T47D (cell line): Measurements from ENCODE around the gene ST6GAL1.
"Not testable (repeated sequence)": the region's sequence is repeated elsewhere in the genome, so short reads cannot be mapped to it uniquely, and the experiment has no call there.

Experiments used
- DNase-seq, 2 experiments: peaks; one replicate each; pipeline versions ENCODE4 v3.0.0 to v3.0.0-alpha.2; 2011 to 2012; ENCODE audit warnings: low read depth in 1 of 2, low spot score in 1 of 2
- JUND ChIP-seq: IDR thresholded peaks from 2 replicates; pipeline ENCODE4 v1.6.1; 2012; ENCODE audit warnings: low read depth
- in situ Hi-C: cut with HindIII; loops from 2 replicates; pipeline ENCODE4 v1.10.0; 2016; ENCODE audit warnings: low sequenced_read_pairs, low pct_unique_long_range_greater_than_20kb

ST6GAL1 gene

GRCh38 chr3:187020376-187020775, 90.0 kb downstream of the ST6GAL1 start:
- TF ChIP-seq JUND = no peak
- in situ Hi-C loops = no loop called here
- DNase-seq = no peak

GRCh38 chr3:187021748-187022402, 91.5 kb downstream of the ST6GAL1 start:
- in situ Hi-C loops = no loop called here
- DNase-seq = no peak
- no peak for TF ChIP-seq JUND

- no peak for TF ChIP-seq JUND
- in situ Hi-C loops = no loop called here
- DNase-seq = no peak
Observed at GRCh38 chr3:187022403-187023029, 92.2 kb downstream of the ST6GAL1 start.

- DNase-seq, in situ Hi-C loops: not testable (repeated sequence)
Observed at GRCh38 chr3:187023340-187023739, 93.0 kb downstream of the ST6GAL1 start.

GRCh38 chr3:187024536-187025226, 94.4 kb downstream of the ST6GAL1 start:
- in situ Hi-C loops = no loop called here
- no peak for TF ChIP-seq JUND
- no peak for DNase-seq

DNA sequence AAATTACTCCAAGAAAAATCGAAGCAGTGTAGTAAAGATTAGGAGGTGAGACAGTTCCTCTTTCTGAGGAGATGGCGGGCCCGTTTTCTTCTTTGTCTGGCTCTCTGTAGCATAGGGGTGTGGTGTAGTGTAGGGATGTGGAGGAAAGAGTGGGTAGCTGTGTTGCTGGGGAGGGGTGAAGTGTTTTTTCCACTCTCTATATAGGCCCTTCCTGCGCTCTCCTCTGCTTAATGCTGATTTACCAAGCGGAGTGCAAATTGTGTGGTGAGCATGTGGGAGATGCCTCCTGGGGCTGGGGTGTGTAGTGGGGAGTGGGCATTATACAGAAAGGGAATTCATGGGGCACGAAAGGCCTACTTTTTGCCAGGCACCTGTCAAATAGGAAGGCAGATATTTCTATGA, 94.9 kb downstream of the ST6GAL1 start:
- DNase-seq = no peak
- no peak for TF ChIP-seq JUND
- in situ Hi-C loops = no loop called here

DNA sequence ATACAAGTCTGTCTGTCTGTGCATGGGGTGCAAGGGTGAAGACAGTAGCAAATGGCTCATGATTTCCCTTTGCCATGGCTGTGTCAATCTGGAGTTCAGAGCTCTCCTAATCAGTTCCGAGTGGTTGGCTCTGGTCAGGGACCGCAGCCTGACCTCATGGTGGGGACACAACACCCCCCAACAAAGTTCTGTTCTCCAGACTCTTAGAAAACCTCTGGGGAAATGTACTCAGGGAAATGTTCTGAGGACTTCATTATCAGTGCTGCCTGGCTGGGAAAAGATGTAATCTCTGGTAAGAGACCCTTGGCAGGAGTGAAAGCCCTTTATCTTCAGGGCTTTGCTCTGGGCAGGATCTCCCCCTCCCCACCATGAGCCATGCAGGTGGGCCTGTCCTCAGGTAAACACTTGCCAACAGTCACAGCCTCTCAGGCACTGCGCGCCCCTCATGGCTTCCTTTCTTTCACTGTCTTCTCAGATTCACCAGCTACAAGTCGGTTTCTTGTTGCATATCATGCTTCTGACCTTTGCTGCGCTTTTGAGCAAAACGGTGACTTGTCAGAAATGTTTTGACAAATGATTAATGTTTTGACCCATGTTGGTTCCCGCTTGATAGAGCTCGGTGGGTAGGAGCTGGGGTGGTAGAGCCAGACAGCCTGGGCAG, 95.5 kb downstream of the ST6GAL1 start:
- in situ Hi-C loops = no loop called here
- no peak for DNase-seq
- TF ChIP-seq JUND = no peak

GRCh38 chr3:187026317-187026670, 96.0 kb downstream of the ST6GAL1 start:
- no peak for TF ChIP-seq JUND
- DNase-seq = no peak
- in situ Hi-C loops = no loop called here

DNA sequence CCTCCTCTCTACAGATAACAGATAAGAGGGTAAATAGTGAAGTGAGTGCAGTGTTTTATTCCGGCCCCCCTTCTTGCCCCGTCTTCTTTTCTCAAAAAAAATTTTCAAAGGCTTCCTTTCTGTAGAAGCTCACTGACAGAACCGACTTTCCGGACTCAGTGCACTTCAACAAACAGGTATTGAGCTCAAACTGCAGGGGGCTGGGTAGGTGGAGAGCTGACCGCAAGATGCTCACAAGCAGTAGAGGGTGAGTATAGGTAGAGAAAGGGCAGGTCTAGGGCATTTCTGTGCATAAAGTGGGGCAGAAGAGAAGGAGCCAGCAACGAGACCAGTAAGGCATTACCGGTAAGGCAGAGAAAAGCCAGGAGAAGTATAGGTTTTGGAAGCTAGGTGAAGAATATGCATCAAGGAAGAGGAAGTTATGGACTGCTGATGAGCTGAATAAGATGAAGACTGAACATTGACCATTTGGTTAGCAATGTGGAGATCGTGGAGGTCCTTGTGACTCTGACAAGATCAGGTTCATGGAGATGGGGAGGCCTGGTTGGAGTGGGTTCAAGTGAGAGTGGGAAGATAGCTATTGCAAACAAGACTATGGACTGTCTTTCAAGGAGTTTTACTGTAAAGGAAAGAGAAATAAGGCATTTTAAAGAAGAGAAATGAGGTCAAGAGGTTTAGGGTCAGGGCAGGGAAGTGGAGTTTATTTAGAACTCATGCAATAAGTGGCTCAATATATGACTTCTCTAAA, 97.4 kb downstream of the ST6GAL1 start:
- in situ Hi-C loops = no loop called here
- DNase-seq = no peak

GRCh38 chr3:187031934-187032333, 101.6 kb downstream of the ST6GAL1 start:
- in situ Hi-C loops = no loop called here
- DNase-seq = no peak
- no peak for TF ChIP-seq JUND

More for the DNA sequence above, 97.4 kb downstream of the ST6GAL1 start:
- no peak for TF ChIP-seq JUND

DNA sequence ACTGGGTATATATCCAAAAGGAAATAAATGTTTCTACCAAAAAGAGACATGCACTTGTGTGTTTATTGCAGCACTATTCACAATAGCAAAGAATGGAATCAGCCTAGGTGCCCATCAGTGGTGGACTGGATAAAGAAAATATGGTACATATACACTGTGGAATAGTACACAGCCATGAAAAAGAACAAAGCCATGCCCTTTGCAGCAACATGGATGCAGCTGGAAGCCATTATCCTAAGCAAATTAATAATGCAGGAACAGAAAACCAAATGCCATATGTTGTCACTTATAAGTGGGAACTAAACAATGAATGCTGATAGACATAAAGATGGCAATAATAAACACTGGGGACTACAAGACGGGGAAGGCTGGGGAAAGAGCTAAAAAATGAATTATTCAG, 106.1 kb downstream of the ST6GAL1 start:
- no peak for TF ChIP-seq JUND
- DNase-seq = no peak
- in situ Hi-C loops = no loop called here

DNA sequence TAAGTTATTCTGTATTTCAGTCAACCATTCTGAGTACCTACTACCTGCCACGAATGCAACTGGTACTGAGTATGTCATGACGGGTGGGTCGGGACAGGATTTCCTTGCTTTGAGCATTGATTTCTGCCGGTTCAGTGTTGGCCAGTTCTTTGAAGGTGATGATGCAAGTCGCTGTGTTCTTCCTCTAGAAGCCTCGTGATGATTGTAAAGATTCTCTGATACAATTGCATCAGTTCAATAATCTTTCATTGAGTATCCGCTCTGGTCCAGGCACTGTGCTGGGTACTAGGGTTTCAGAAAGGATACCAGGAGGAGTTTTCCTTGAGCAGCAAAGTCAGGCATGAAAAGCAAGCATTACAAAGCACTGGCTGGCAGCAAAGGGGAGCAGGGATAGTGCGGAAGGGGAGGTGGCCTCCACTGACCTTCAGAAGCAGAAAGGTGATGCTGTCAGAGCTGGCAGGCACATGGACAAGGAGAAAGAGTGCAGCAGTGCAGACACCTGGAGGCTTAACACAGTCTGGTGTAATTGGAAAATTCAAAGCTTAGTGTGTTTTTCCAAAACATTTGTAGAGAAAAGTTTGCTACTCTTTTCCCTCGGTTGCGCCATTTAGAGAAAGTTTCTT, 108.9 kb downstream of the ST6GAL1 start:
- in situ Hi-C loops = no loop called here
- TF ChIP-seq JUND = no peak
- DNase-seq = no peak
